Measurements from ENCODE around the gene C1RL.

Gene C1RL

GRCh38 chr12:7150356-7150755 is 41.3 kb upstream of the C1RL start:
- TF ChIP-seq CTCF (IDR thresholded peaks at IDR 0.05; ENCODE audit: insufficient read depth, low read length, poor library complexity, severe bottlenecking) = no peak
- no peak for TF ChIP-seq EZH2phosphoT487 (conservative IDR thresholded peaks at IDR 0.05; ENCODE audit: low read length)
- H2AFZ ChIP-seq (ENCODE audit: low read depth, low read length, severe bottlenecking) = no peak overlapping the region

GRCh38 chr12:7146906-7147305 is 37.9 kb upstream of the C1RL start:
- Histone ChIP-seq H3K9me3 (ENCODE audit: insufficient read depth, low read length) (no peaks in the 10 kb centered on the region), H3K4me3 (ENCODE audit: insufficient read depth, low read length, poor library complexity, severe bottlenecking) (no peak overlapping the region), H3K36me3 (ENCODE audit: low read length) (no peaks in the 10 kb centered on the region), H3F3A (ENCODE audit: insufficient read depth) (no peaks in the 10 kb centered on the region), H3K9me2 (replicated peaks; ENCODE audit: insufficient read depth, low read length) (no peaks in the 10 kb centered on the region), H3K79me2 (ENCODE audit: insufficient read depth, low read length) (no peaks in the 10 kb centered on the region), H3K4me2 (ENCODE audit: low read depth, low read length, poor library complexity, severe bottlenecking) (no peak overlapping the region), H2AFZ (ENCODE audit: low read depth, low read length, severe bottlenecking) (no peak overlapping the region), H3K27ac (ENCODE audit: low read depth, low read length) (no peak overlapping the region), H4K20me1 (ENCODE audit: low read depth, low read length) (no peaks in the 10 kb centered on the region), H3K9ac (ENCODE audit: low read length) (no peak overlapping the region), H3K27me3 (ENCODE audit: low read length) (no peaks in the 10 kb centered on the region)
- TF ChIP-seq CTCF (IDR thresholded peaks at IDR 0.05; ENCODE audit: insufficient read depth, low read length, poor library complexity, severe bottlenecking) (no peak), EZH2phosphoT487 (conservative IDR thresholded peaks at IDR 0.05; ENCODE audit: low read length) (no peak)

More at GRCh38 chr12:7150356-7150755, 41.3 kb upstream of the C1RL start:
- Histone ChIP-seq H3K27me3 (ENCODE audit: low read length) (no peaks in the 10 kb centered on the region), H4K20me1 (ENCODE audit: low read depth, low read length) (no peaks in the 10 kb centered on the region), H3K4me3 (ENCODE audit: insufficient read depth, low read length, poor library complexity, severe bottlenecking) (no peak overlapping the region), H3K36me3 (ENCODE audit: low read length) (no peaks in the 10 kb centered on the region), H3F3A (ENCODE audit: insufficient read depth) (no peaks in the 10 kb centered on the region), H3K27ac (ENCODE audit: low read depth, low read length) (no peak overlapping the region), H3K9me3 (ENCODE audit: insufficient read depth, low read length) (no peaks in the 10 kb centered on the region), H3K4me2 (ENCODE audit: low read depth, low read length, poor library complexity, severe bottlenecking) (no peak overlapping the region), H3K9me2 (replicated peaks; ENCODE audit: insufficient read depth, low read length) (no peaks in the 10 kb centered on the region), H3K9ac (ENCODE audit: low read length) (no peak overlapping the region), H3K79me2 (ENCODE audit: insufficient read depth, low read length) (no peaks in the 10 kb centered on the region)

GRCh38 chr12:7146228-7146627 is 37.2 kb upstream of the C1RL start:
- H3K79me2 ChIP-seq (ENCODE audit: insufficient read depth, low read length) = no peaks in the 10 kb centered on the region
- H3K9me2 ChIP-seq (replicated peaks; ENCODE audit: insufficient read depth, low read length) = no peaks in the 10 kb centered on the region
- no peak overlapping the region for H3K27ac ChIP-seq (ENCODE audit: low read depth, low read length)
- no peak overlapping the region for H3K4me2 ChIP-seq (ENCODE audit: low read depth, low read length, poor library complexity, severe bottlenecking)
- no peaks in the 10 kb centered on the region for H3K36me3 ChIP-seq (ENCODE audit: low read length)
- H4K20me1 ChIP-seq (ENCODE audit: low read depth, low read length) = no peaks in the 10 kb centered on the region
- no peaks in the 10 kb centered on the region for H3F3A ChIP-seq (ENCODE audit: insufficient read depth)
- H3K4me3 ChIP-seq (ENCODE audit: insufficient read depth, low read length, poor library complexity, severe bottlenecking) = no peak overlapping the region
- no peak overlapping the region for H2AFZ ChIP-seq (ENCODE audit: low read depth, low read length, severe bottlenecking)
- no peak overlapping the region for H3K9ac ChIP-seq (ENCODE audit: low read length)
- no peaks in the 10 kb centered on the region for H3K9me3 ChIP-seq (ENCODE audit: insufficient read depth, low read length)
- TF ChIP-seq EZH2phosphoT487 (conservative IDR thresholded peaks at IDR 0.05; ENCODE audit: low read length) (no peak), CTCF (IDR thresholded peaks at IDR 0.05; ENCODE audit: insufficient read depth, low read length, poor library complexity, severe bottlenecking) (no peak)
- H3K27me3 ChIP-seq (ENCODE audit: low read length) = no peaks in the 10 kb centered on the region
